PC-3 (cell line): ENCODE data around the gene KIF17.

Source experiments
- CTCF ChIP-seq: fragments of 300-600 bp; sonication (generic); conservative IDR thresholded peaks from 2 replicates; pipeline ENCODE4 v1.5.1; 2017; ENCODE audit warnings: antibody characterized with exemption, low read depth, mild to moderate bottlenecking, low read length
- EZH2 ChIP-seq: fragments of 300-600 bp; sonication (generic); IDR thresholded peaks from one replicate; pipeline ENCODE4 v1.6.1; 2017; ENCODE audit warnings: antibody characterized with exemption, mild to moderate bottlenecking, low read length; ENCODE audit not compliant: unreplicated experiment
- EZH2phosphoT487 ChIP-seq: fragments of 300-600 bp; sonication (generic); IDR thresholded peaks from 2 replicates; pipeline ENCODE4 v1.6.1; 2018; ENCODE audit warnings: mild to moderate bottlenecking, antibody characterized with exemption, low read length, borderline replicate concordance

GRCh38 chr1:20733360-20733975, 15.7 kb upstream of the KIF17 start:
- TF ChIP-seq CTCF (no peak), EZH2 (no peak), EZH2phosphoT487 (no peak)
